H9 (cell line): ENCODE results near the gene BMPR1A. TPM values are rescaled to one million over a fixed set of nuclear protein-coding genes. Genes with fewer than 3 reads are reported as not detected.

Experiments used
- DNase-seq: peaks from one replicate; pipeline ENCODE4 v3.0.0-alpha.2; 2017
- H2AFZ ChIP-seq: one replicate; pipeline ENCODE4 v1.6.1; 2013; ENCODE audit warnings: mild to moderate bottlenecking, low read length, control low read depth, moderate library complexity
- H2AK5ac ChIP-seq: 2 replicates; pipeline ENCODE4 v1.6.1; 2013; ENCODE audit warnings: low read length, control low read depth, mixed read lengths; ENCODE audit not compliant: insufficient read length
- H2BK120ac ChIP-seq: one replicate; pipeline ENCODE4 v1.6.1; 2013; ENCODE audit warnings: low read depth, mild to moderate bottlenecking, low read length, control low read depth, inconsistent platforms; ENCODE audit not compliant: poor library complexity, severe bottlenecking
- H2BK12ac ChIP-seq: 2 replicates; pipeline ENCODE4 v1.6.1; 2013; ENCODE audit warnings: low read length, control low read depth, mixed read lengths, low read depth; ENCODE audit not compliant: insufficient read length
- H2BK15ac ChIP-seq: 2 replicates; pipeline ENCODE4 v1.6.1; 2013; ENCODE audit warnings: low read depth, low read length, control low read depth
- H2BK20ac ChIP-seq: one replicate; pipeline ENCODE4 v1.6.1; 2013; ENCODE audit warnings: low read depth, mild to moderate bottlenecking, low read length, control low read depth, inconsistent platforms; ENCODE audit not compliant: poor library complexity, severe bottlenecking
- H2BK5ac ChIP-seq: 2 replicates; pipeline ENCODE4 v1.6.1; 2013; ENCODE audit warnings: low read length, control low read depth, mixed read lengths; ENCODE audit not compliant: insufficient read length
- H3K14ac ChIP-seq: 2 replicates; pipeline ENCODE4 v1.6.1; 2013; ENCODE audit warnings: low read length, control low read depth; ENCODE audit not compliant: insufficient read depth
- H3K18ac ChIP-seq: 2 replicates; pipeline ENCODE4 v1.6.1; 2013; ENCODE audit warnings: low read depth, mild to moderate bottlenecking, mixed read lengths, low read length, control low read depth; ENCODE audit not compliant: insufficient read length
- H3K23ac ChIP-seq: 2 replicates; pipeline ENCODE4 v1.6.1; 2013; ENCODE audit warnings: low read length, control low read depth, mixed read lengths, low read depth; ENCODE audit not compliant: insufficient read length
- H3K23me2 ChIP-seq: 2 replicates; pipeline ENCODE4 v1.6.1; 2013; ENCODE audit warnings: low read depth, mild to moderate bottlenecking, mixed read lengths, low read length, control low read depth; ENCODE audit not compliant: insufficient read length, poor library complexity, severe bottlenecking
- H3K27ac ChIP-seq: 2 replicates; pipeline ENCODE4 v1.5.1; 2013; ENCODE audit warnings: low read length, control low read depth, mixed read lengths, low read depth; ENCODE audit not compliant: insufficient read length
- H3K27me3 ChIP-seq: 2 replicates; pipeline ENCODE4 v1.6.1; 2013; ENCODE audit warnings: low read length, control low read depth, inconsistent platforms; ENCODE audit not compliant: insufficient read depth
- H3K4ac ChIP-seq: 2 replicates; pipeline ENCODE4 v1.6.1; 2013; ENCODE audit warnings: low read depth, mild to moderate bottlenecking, control low read depth, inconsistent platforms, low read length, moderate library complexity
- H3K4me1 ChIP-seq: 2 replicates; pipeline ENCODE4 v1.6.1; 2013; ENCODE audit warnings: low read length, control low read depth, inconsistent platforms; ENCODE audit not compliant: insufficient read depth
- H3K4me2 ChIP-seq: 2 replicates; pipeline ENCODE4 v1.6.1; 2013; ENCODE audit warnings: low read length, control low read depth, mixed read lengths; ENCODE audit not compliant: insufficient read length, insufficient read depth
- H3K56ac ChIP-seq: 2 replicates; pipeline ENCODE4 v1.6.1; 2013; ENCODE audit warnings: low read depth, mild to moderate bottlenecking, mixed read lengths, low read length, control low read depth; ENCODE audit not compliant: insufficient read length
- H3K79me1 ChIP-seq: 2 replicates; pipeline ENCODE4 v1.6.1; 2013; ENCODE audit warnings: low read depth, mild to moderate bottlenecking, moderate library complexity, low read length, control low read depth, inconsistent platforms; ENCODE audit not compliant: insufficient read depth, poor library complexity, severe bottlenecking
- H3K79me2 ChIP-seq: 2 replicates; pipeline ENCODE4 v1.6.1; 2013; ENCODE audit warnings: low read length, control low read depth, inconsistent platforms; ENCODE audit not compliant: insufficient read depth
- H3K9ac ChIP-seq: 2 replicates; pipeline ENCODE4 v1.6.1; 2013; ENCODE audit warnings: low read length, control low read depth, mixed read lengths; ENCODE audit not compliant: insufficient read length; ENCODE audit errors: extremely low read depth
- H3K9me3 ChIP-seq: one replicate; pipeline ENCODE4 v1.6.1; 2013; ENCODE audit warnings: low read depth, low read length, inconsistent platforms; ENCODE audit not compliant: control insufficient read depth
- H3T11ph ChIP-seq: one replicate; pipeline ENCODE4 v1.6.1; 2013; ENCODE audit warnings: mild to moderate bottlenecking, low read length, control low read depth, inconsistent platforms
- H4K20me1 ChIP-seq: one replicate; pipeline ENCODE4 v1.6.1; 2013; ENCODE audit not compliant: control insufficient read depth, insufficient read length, insufficient read depth
- H4K5ac ChIP-seq: 2 replicates; pipeline ENCODE4 v1.6.1; 2013; ENCODE audit warnings: low read depth, mild to moderate bottlenecking, mixed read lengths, low read length, control low read depth; ENCODE audit not compliant: insufficient read length
- H4K8ac ChIP-seq: replicated peaks from 2 replicates; pipeline ENCODE4 v1.6.1; 2013; ENCODE audit warnings: low read length, control low read depth, mixed read lengths, low read depth; ENCODE audit not compliant: insufficient read length
- H4K91ac ChIP-seq: 2 replicates; pipeline ENCODE4 v1.6.1; 2013; ENCODE audit warnings: low read depth, mild to moderate bottlenecking, moderate library complexity, mixed read lengths, low read length, control low read depth; ENCODE audit not compliant: insufficient read length
- H3K27ac Mint-ChIP-seq, 3 experiments: 2 replicates in 2 of 3; 3 replicates in 1 of 3; pipeline ENCODE4 v1.8.0; 2020 to 2021; ENCODE audit warnings: mixed read lengths in 3 of 3, mild to moderate bottlenecking in 1 of 3, moderate library complexity in 1 of 3
- H3K27me3 Mint-ChIP-seq: 2 replicates; pipeline ENCODE4 v1.8.0; 2021; ENCODE audit warnings: low read depth, mild to moderate bottlenecking, moderate library complexity, mixed read lengths
- H3K36me3 Mint-ChIP-seq, 3 experiments: 2 replicates in 2 of 3; 3 replicates in 1 of 3; pipeline ENCODE4 v1.8.0; 2020 to 2021; ENCODE audit warnings: low read depth in 3 of 3, mixed read lengths in 3 of 3; ENCODE audit not compliant: insufficient read depth in 1 of 3
- H3K4me1 Mint-ChIP-seq, 2 experiments: 2 replicates each; pipeline ENCODE4 v1.8.0; 2020; ENCODE audit warnings: mixed read lengths in 2 of 2
- H3K4me3 Mint-ChIP-seq, 2 experiments: 2 replicates in 1 of 2; 3 replicates in 1 of 2; pipeline ENCODE4 v1.8.0; 2020 to 2021; ENCODE audit warnings: mild to moderate bottlenecking in 2 of 2, mixed read lengths in 2 of 2, moderate library complexity in 1 of 2
- H3K9me3 Mint-ChIP-seq, 2 experiments: 2 replicates in 1 of 2; 3 replicates in 1 of 2; pipeline ENCODE4 v1.8.0; 2020; ENCODE audit warnings: mild to moderate bottlenecking in 2 of 2, mixed read lengths in 2 of 2, moderate library complexity in 1 of 2
- CTCF ChIP-seq: fragments of 200-600 bp; sonication (generic); conservative IDR thresholded peaks from 3 replicates; pipeline ENCODE4 v1.8.0; 2021; ENCODE audit warnings: antibody characterized with exemption, mild to moderate bottlenecking
- WGBS: extraction: QIAGEN DNeasy Blood & Tissue Kit; methylation state at CpG from one replicate; pipeline ENCODE4 v1.1.7; 2013; ENCODE audit warnings: missing lambda C conversion rate, low lambda C conversion rate, mixed read lengths; ENCODE audit not compliant: insufficient read length; ENCODE audit errors: extremely low coverage; 5-methylcytosine and 5-hydroxymethylcytosine counted together
- total RNA-seq: library from RNA; stranded (reverse); gene quantifications from 2 replicates; pipeline ENCODE4 v1.2.1, GENCODE V29; 2021

The BMPR1A gene
- total RNA-seq, 1 experiment from 2014 or later: 138 TPM

DNA sequence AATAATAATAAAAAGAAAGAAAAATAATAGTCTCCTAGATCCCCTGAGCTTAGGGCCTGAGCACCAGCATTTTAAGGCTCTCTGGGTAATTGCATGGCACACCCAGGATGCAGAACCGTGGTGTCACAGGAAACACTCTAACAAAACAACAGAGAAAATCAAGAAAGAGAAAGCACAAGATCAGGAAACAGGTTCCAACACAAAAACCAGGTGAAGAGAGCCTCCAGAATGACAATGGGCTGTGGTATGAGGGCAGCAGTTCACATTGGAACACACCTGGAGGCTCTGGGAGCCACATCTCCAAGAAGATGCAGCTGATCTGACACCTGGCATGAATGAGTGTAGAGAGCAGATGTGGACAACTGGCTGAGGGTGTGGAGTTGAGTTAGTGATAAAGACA lies 193.9 kb downstream of the BMPR1A start:
- no peak overlapping the region for H3K56ac ChIP-seq
- no peak overlapping the region for H2BK12ac ChIP-seq
- H4K5ac ChIP-seq: no peak overlapping the region
- no peak overlapping the region for H3K4ac ChIP-seq
- H3K27ac ChIP-seq: no peak overlapping the region
- H2BK120ac ChIP-seq: no peak overlapping the region
- no peaks in the 10 kb centered on the region for H3K27me3 ChIP-seq
- DNase-seq: peak; percentile 27
- Mint-ChIP-seq H3K27ac (peak overlapping the region in 1 of 3 experiments; percentile 26; a peak in 1 of 7 replicates), H3K4me1 (peaks cover 38 to 40% of the 10 kb centered on the region in 2 experiments), H3K27me3 (peaks cover 8% of the 10 kb centered on the region), H3K4me3 (no peak overlapping the region), H3K9me3 (peaks cover 22 to 32% of the 10 kb centered on the region in 2 experiments), H3K36me3 (peaks cover 16 to 29% (median 20%) of the 10 kb centered on the region in 3 experiments)
- no peaks in the 10 kb centered on the region for H4K20me1 ChIP-seq
- no peak overlapping the region for H2BK15ac ChIP-seq
- H4K91ac ChIP-seq: no peak overlapping the region
- no peak overlapping the region for H3K4me2 ChIP-seq
- H3K9ac ChIP-seq: no peak overlapping the region
- no peaks in the 10 kb centered on the region for H3K79me2 ChIP-seq
- peaks cover 6% of the 10 kb centered on the region for H3K9me3 ChIP-seq
- TF ChIP-seq CTCF: no peak
- no peak overlapping the region for H2BK20ac ChIP-seq
- H2AK5ac ChIP-seq: no peak overlapping the region
- no peak overlapping the region for H2BK5ac ChIP-seq
- WGBS: no CpG with 5 or more reads among the region's 1 CpG
- no peak overlapping the region for H3T11ph ChIP-seq
- H3K23ac ChIP-seq: no peak overlapping the region
- H2AFZ ChIP-seq: no peak overlapping the region
- no peak overlapping the region for H3K18ac ChIP-seq
- no peak overlapping the region for H4K8ac ChIP-seq
- H3K23me2 ChIP-seq: no peaks in the 10 kb centered on the region
- peaks cover 13% of the 10 kb centered on the region; the same call in 1 of the 2 replicates for H3K4me1 ChIP-seq
- H3K14ac ChIP-seq: no peak overlapping the region
- no peaks in the 10 kb centered on the region for H3K79me1 ChIP-seq
